ENCODE data around the gene BTK. TPM values are rescaled to one million over a fixed set of nuclear protein-coding genes. Genes with fewer than 3 reads are reported as not detected.

Gene BTK
- total and polyA plus RNA-seq, 3 experiments from 2014 or later: 0.48 to 0.60 TPM; not detected in 1

GRCh38 chrX:101390664-101391525 is 4.9 kb upstream of the BTK start, which contains the start of gene RPL36A:
Gene RPL36A, plus strand, starts transcription at chrX:101391011. Its CDS starts 33 bp downstream, at chrX:101391044.
- Histone ChIP-seq H3K4me3 (ENCODE audit: low read length) (peak within 1 kb of the TSS; percentile 65), H3K36me3 (ENCODE audit: insufficient read depth, low read length) (peaks cover 8% of the 10 kb centered on the region), H3K4me1 (ENCODE audit: insufficient read depth, low read length) (peaks cover 9% of the 10 kb centered on the region), H3K9me3 (ENCODE audit: low read length) (no peaks in the 10 kb centered on the region), H3K27ac (ENCODE audit: low read depth, low read length) (peak within 1 kb of the TSS; percentile 65), H3K27me3 (ENCODE audit: insufficient read depth, low read length, poor library complexity, severe bottlenecking) (no peaks in the 10 kb centered on the region)
- peak within 1 kb of the TSS; percentile 93 to 100 (median 96) for H3K4me3 Mint-ChIP-seq
- peaks cover 0 to 42% (median 0%) of the 10 kb centered on the region in 3 donors for H3K36me3 Mint-ChIP-seq
- H3K27ac Mint-ChIP-seq: peak within 1 kb of the TSS; percentile 91 to 99 (median 97)
- H3K27me3 Mint-ChIP-seq: peaks cover 0 to 1% of the 10 kb centered on the region in 2 donors
- CTCF ChIA-PET: interaction anchor here (0.7 to 2.7 kb wide), 9 partner anchors 10 to 541 kb away, joined by 3 to 25 read pairs (median 5); partner anchors contain the start of genes TIMM8A and ZMAT1
- H3K4me1 Mint-ChIP-seq: peaks cover 24 to 42% (median 29%) of the 10 kb centered on the region in 3 donors
- peak; percentile 63 to 85 (median 75) for DNase-seq
- H3K9me3 Mint-ChIP-seq: no peaks in the 10 kb centered on the region
- POLR2A ChIA-PET: interaction anchor here (0.5 to 1.5 kb wide), 4 partner anchors 27 to 541 kb away, joined by 6 to 13 read pairs (median 10); partner anchors contain the start of genes TIMM8A and ZMAT1

GRCh38 chrX:101388604-101389003 is 2.6 kb upstream of the BTK start:
- Histone ChIP-seq H3K9me3 (ENCODE audit: low read length) (no peaks in the 10 kb centered on the region), H3K4me1 (ENCODE audit: insufficient read depth, low read length) (peaks cover 9% of the 10 kb centered on the region), H3K27me3 (ENCODE audit: insufficient read depth, low read length, poor library complexity, severe bottlenecking) (no peaks in the 10 kb centered on the region), H3K4me3 (ENCODE audit: low read length) (no peak overlapping the region), H3K27ac (ENCODE audit: low read depth, low read length) (no peak overlapping the region), H3K36me3 (ENCODE audit: insufficient read depth, low read length) (peaks cover 6% of the 10 kb centered on the region)
- peak overlapping the region in 1 of 7 donors; percentile 16 for H3K4me3 Mint-ChIP-seq
- no peak overlapping the region for H3K27ac Mint-ChIP-seq
- H3K36me3 Mint-ChIP-seq: peaks cover 0 to 28% (median 0%) of the 10 kb centered on the region in 3 donors
- DNase-seq: no peak
- peaks cover 0 to 2% of the 10 kb centered on the region in 2 donors for H3K27me3 Mint-ChIP-seq
- ChIA-PET CTCF (no interaction called here), POLR2A (no interaction called here)
- peaks cover 22 to 29% (median 26%) of the 10 kb centered on the region in 3 donors for H3K4me1 Mint-ChIP-seq
- no peaks in the 10 kb centered on the region for H3K9me3 Mint-ChIP-seq

GRCh38 chrX:101386542-101386885 is 523 bp upstream of the BTK start:
- Mint-ChIP-seq H3K9me3 (no peaks in the 10 kb centered on the region), H3K4me3 (no peak overlapping the region), H3K27me3 (peaks cover 0 to 4% of the 10 kb centered on the region in 2 donors), H3K27ac (peak overlapping the region in 2 of 8 donors; percentile 52 to 96), H3K4me1 (peaks cover 6 to 9% (median 7%) of the 10 kb centered on the region in 3 donors), H3K36me3 (peaks cover 0 to 10% (median 0%) of the 10 kb centered on the region in 3 donors)
- H3K4me3 ChIP-seq (ENCODE audit: low read length): no peak overlapping the region
- peak overlapping the region; percentile 61 for H3K27ac ChIP-seq (ENCODE audit: low read depth, low read length)
- ChIA-PET CTCF (no interaction called here), POLR2A (no interaction called here)
- peaks cover 2% of the 10 kb centered on the region for H3K4me1 ChIP-seq (ENCODE audit: insufficient read depth, low read length)
- H3K9me3 ChIP-seq (ENCODE audit: low read length): no peaks in the 10 kb centered on the region
- H3K27me3 ChIP-seq (ENCODE audit: insufficient read depth, low read length, poor library complexity, severe bottlenecking): no peaks in the 10 kb centered on the region
- DNase-seq: no peak
- H3K36me3 ChIP-seq (ENCODE audit: insufficient read depth, low read length): no peaks in the 10 kb centered on the region

GRCh38 chrX:101385026-101385684 is 836 bp downstream of the BTK start:
- no peak for DNase-seq
- H3K4me3 Mint-ChIP-seq: no peak overlapping the region
- CTCF ChIA-PET: no interaction called here
- H3K9me3 Mint-ChIP-seq: no peaks in the 10 kb centered on the region
- H3K27ac Mint-ChIP-seq: peak overlapping the region in 1 of 8 donors; percentile 36
- H3K27me3 ChIP-seq (ENCODE audit: insufficient read depth, low read length, poor library complexity, severe bottlenecking): no peaks in the 10 kb centered on the region
- H3K4me1 Mint-ChIP-seq: peaks cover 0 to under 1% (median 0%) of the 10 kb centered on the region in 3 donors
- POLR2A ChIA-PET: no interaction called here
- H3K9me3 ChIP-seq (ENCODE audit: low read length): no peaks in the 10 kb centered on the region
- H3K36me3 Mint-ChIP-seq: no peaks in the 10 kb centered on the region
- H3K4me3 ChIP-seq (ENCODE audit: low read length): no peak overlapping the region
- peak overlapping the region; percentile 57 for H3K27ac ChIP-seq (ENCODE audit: low read depth, low read length)
- peaks cover 0 to 6% of the 10 kb centered on the region in 2 donors for H3K27me3 Mint-ChIP-seq
- H3K4me1 ChIP-seq (ENCODE audit: insufficient read depth, low read length): no peaks in the 10 kb centered on the region
- no peaks in the 10 kb centered on the region for H3K36me3 ChIP-seq (ENCODE audit: insufficient read depth, low read length)

GRCh38 chrX:101383679-101384205 is 2.2 kb downstream of the BTK start:
- ChIA-PET CTCF (no interaction called here), POLR2A (no interaction called here)
- Mint-ChIP-seq H3K4me1 (no peaks in the 10 kb centered on the region), H3K27me3 (peaks cover 0 to 6% of the 10 kb centered on the region in 2 donors), H3K36me3 (no peaks in the 10 kb centered on the region), H3K4me3 (no peak overlapping the region), H3K9me3 (no peaks in the 10 kb centered on the region), H3K27ac (no peak overlapping the region)
- no peak for DNase-seq
- Histone ChIP-seq H3K36me3 (ENCODE audit: insufficient read depth, low read length) (no peaks in the 10 kb centered on the region), H3K27me3 (ENCODE audit: insufficient read depth, low read length, poor library complexity, severe bottlenecking) (no peaks in the 10 kb centered on the region), H3K27ac (ENCODE audit: low read depth, low read length) (no peak overlapping the region), H3K4me1 (ENCODE audit: insufficient read depth, low read length) (no peaks in the 10 kb centered on the region), H3K4me3 (ENCODE audit: low read length) (no peak overlapping the region), H3K9me3 (ENCODE audit: low read length) (no peaks in the 10 kb centered on the region)

GRCh38 chrX:101377547-101377946 is 8.4 kb downstream of the BTK start:
- peaks cover 12 to 16% of the 10 kb centered on the region in 2 donors for H3K27me3 Mint-ChIP-seq
- DNase-seq: no peak
- ChIA-PET CTCF (no interaction called here), POLR2A (interaction anchor here (0.6 kb wide), 1 partner anchor 60 kb away, joined by 3 read pairs; no protein-coding TSS in a partner anchor)
- Histone ChIP-seq H3K36me3 (ENCODE audit: insufficient read depth, low read length) (no peaks in the 10 kb centered on the region), H3K27me3 (ENCODE audit: insufficient read depth, low read length, poor library complexity, severe bottlenecking) (no peaks in the 10 kb centered on the region), H3K9me3 (ENCODE audit: low read length) (no peaks in the 10 kb centered on the region), H3K4me3 (ENCODE audit: low read length) (no peak overlapping the region), H3K4me1 (ENCODE audit: insufficient read depth, low read length) (no peaks in the 10 kb centered on the region), H3K27ac (ENCODE audit: low read depth, low read length) (no peak overlapping the region)
- no peaks in the 10 kb centered on the region for H3K9me3 Mint-ChIP-seq
- no peak overlapping the region for H3K4me3 Mint-ChIP-seq
- H3K4me1 Mint-ChIP-seq: no peaks in the 10 kb centered on the region
- H3K36me3 Mint-ChIP-seq: no peaks in the 10 kb centered on the region
- H3K27ac Mint-ChIP-seq: no peak overlapping the region

GRCh38 chrX:101370888-101371504 is 15.0 kb downstream of the BTK start:
- no peaks in the 10 kb centered on the region for H3K9me3 ChIP-seq (ENCODE audit: low read length)
- POLR2A ChIA-PET: no interaction called here
- H3K4me3 ChIP-seq (ENCODE audit: low read length): no peak overlapping the region

More at GRCh38 chrX:101370888-101371504, 15.0 kb downstream of the BTK start:
- CTCF ChIA-PET: no interaction called here
- no peak overlapping the region for H3K27ac ChIP-seq (ENCODE audit: low read depth, low read length)
- no peaks in the 10 kb centered on the region for H3K36me3 ChIP-seq (ENCODE audit: insufficient read depth, low read length)
- no peaks in the 10 kb centered on the region for H3K4me1 ChIP-seq (ENCODE audit: insufficient read depth, low read length)
- no peaks in the 10 kb centered on the region for H3K27me3 ChIP-seq (ENCODE audit: insufficient read depth, low read length, poor library complexity, severe bottlenecking)
- Mint-ChIP-seq H3K36me3 (no peaks in the 10 kb centered on the region), H3K27me3 (peaks cover 12 to 17% of the 10 kb centered on the region in 2 donors), H3K9me3 (no peaks in the 10 kb centered on the region), H3K4me3 (no peak overlapping the region), H3K27ac (no peak overlapping the region), H3K4me1 (no peaks in the 10 kb centered on the region)
- no peak for DNase-seq

All from CD8-positive, alpha-beta memory T cell (primary cell).